SK-N-SH (cell line): ENCODE results near the gene GNAL. TPM values are rescaled to one million over a fixed set of nuclear protein-coding genes. Genes with fewer than 3 reads are reported as not detected.

Experiments
- CTCF ChIA-PET: fragments of 300-600, 350-600 bp; formaldehyde crosslinking; extraction: SDS; loops from one replicate; lab custom pipeline; 2021; lab: Yijun Ruan, JAX
- POLR2A ChIA-PET: fragments of 350-600 bp; sonication (Branson Sonifier 250); formaldehyde crosslinking; extraction: SDS; loops from one replicate; lab custom pipeline; 2020; ENCODE audit warnings: antibody characterized with exemption, inconsistent platforms; lab: Yijun Ruan, JAX
- DNase-seq: peaks from one replicate; pipeline ENCODE4 v3.0.0; 2012
- H2AFZ ChIP-seq: fragments of 200-600 bp; sonication (generic); 2 replicates; pipeline ENCODE4 v1.8.1; 2016; ENCODE audit warnings: antibody characterized with exemption, mild to moderate bottlenecking, low read depth
- H3F3A ChIP-seq: fragments of 200-600 bp; sonication (generic); replicated peaks from 2 replicates; pipeline ENCODE3; 2016; ENCODE audit warnings: antibody characterized with exemption, mild to moderate bottlenecking; ENCODE audit not compliant: insufficient read depth
- H3K27ac ChIP-seq, 2 experiments: fragments of 200-500 bp in 1 of 2; fragments of 200-600 bp in 1 of 2; sonication (Bioruptor generic) in 1 of 2; sonication (generic), shearing (Covaris generic) in 1 of 2; 2 replicates each; pipeline versions ENCODE4 v1.5.1 to v1.6.1; 2014 to 2016; ENCODE audit warnings: low read depth in 2 of 2, inconsistent platforms in 1 of 2, low read length in 1 of 2, mild to moderate bottlenecking in 1 of 2, mixed read lengths in 1 of 2
- H3K27me3 ChIP-seq: fragments of 200-600 bp; sonication (generic), shearing (Covaris generic); 2 replicates; pipeline ENCODE4 v1.6.1; 2016; ENCODE audit warnings: mixed run types; ENCODE audit not compliant: insufficient read depth
- H3K36me3 ChIP-seq, 2 experiments: fragments of 200-500 bp in 1 of 2; fragments of 200-600 bp in 1 of 2; sonication (Bioruptor generic) in 1 of 2; sonication (generic) in 1 of 2; replicated peaks in 1 of 2; 2 replicates each; pipeline versions ENCODE3 to v1.5.1; 2014 to 2016; ENCODE audit warnings: low read length in 1 of 2, mild to moderate bottlenecking in 1 of 2; ENCODE audit not compliant: insufficient read depth in 2 of 2, control insufficient read depth in 1 of 2
- H3K4me1 ChIP-seq, 2 experiments: fragments of 200-500 bp in 1 of 2; fragments of 200-600 bp in 1 of 2; sonication (Bioruptor generic) in 1 of 2; sonication (generic), shearing (Covaris generic) in 1 of 2; 2 replicates each; pipeline versions ENCODE4 v1.5.1 to v1.6.1; 2014 to 2016; ENCODE audit warnings: low read depth in 1 of 2, low read length in 1 of 2, mixed run types in 1 of 2; ENCODE audit not compliant: insufficient read depth in 2 of 2, control insufficient read depth in 1 of 2
- H3K4me2 ChIP-seq: fragments of 200-600 bp; sonication (generic), shearing (Covaris generic); 2 replicates; pipeline ENCODE4 v1.6.1; 2017; ENCODE audit warnings: mixed run types
- H3K4me3 ChIP-seq, 2 experiments: fragments of 200-500 bp in 1 of 2; fragments of 200-600 bp in 1 of 2; sonication (Bioruptor generic) in 1 of 2; sonication (generic), shearing (Covaris generic) in 1 of 2; 2 replicates each; pipeline versions ENCODE4 v1.5.1 to v1.8.1; 2014 to 2016; ENCODE audit warnings: low read depth in 2 of 2, inconsistent platforms in 1 of 2, low read length in 1 of 2, mild to moderate bottlenecking in 1 of 2, mixed read lengths in 1 of 2, moderate library complexity in 1 of 2
- H3K79me2 ChIP-seq: fragments of 200-600 bp; sonication (generic); 2 replicates; pipeline ENCODE4 v1.8.1; 2017; ENCODE audit warnings: mild to moderate bottlenecking; ENCODE audit not compliant: insufficient read depth
- H3K9ac ChIP-seq: fragments of 200-600 bp; sonication (generic); 2 replicates; pipeline ENCODE4 v1.6.1; 2017; ENCODE audit warnings: mixed run types
- H3K9me2 ChIP-seq: fragments of 200-600 bp; sonication (generic); 2 replicates; pipeline ENCODE4 v1.6.1; 2017; ENCODE audit warnings: mixed run types
- H3K9me3 ChIP-seq: fragments of 200-600 bp; sonication (generic); 2 replicates; pipeline ENCODE4 v1.6.1; 2017; ENCODE audit warnings: mixed run types, mild to moderate bottlenecking, moderate library complexity
- H4K20me1 ChIP-seq: fragments of 200-600 bp; sonication (generic); 2 replicates; pipeline ENCODE4 v1.6.1; 2017; ENCODE audit warnings: mild to moderate bottlenecking, mixed run types; ENCODE audit not compliant: insufficient read depth
- FOXJ3 ChIP-seq: sonication (generic); formaldehyde crosslinking; IDR thresholded peaks from 2 replicates; pipeline ENCODE4 v1.5.1; 2020; ENCODE audit warnings: mild to moderate bottlenecking, missing genetic modification reagents
- IRF3 ChIP-seq: fragments of 150-350 bp; IDR thresholded peaks from 2 replicates; pipeline ENCODE4 v1.6.1; 2016; ENCODE audit warnings: mild to moderate bottlenecking, low read depth, low read length
- MEF2A ChIP-seq: IDR thresholded peaks from 2 replicates; pipeline ENCODE4 v1.4.0; 2012; ENCODE audit warnings: low read depth, borderline replicate concordance
- MXI1 ChIP-seq: IDR thresholded peaks from 2 replicates; pipeline ENCODE4 v1.6.1; 2012; ENCODE audit warnings: mild to moderate bottlenecking, low read depth, low read length, improper control_type of control experiment
- POLR2AphosphoS5 ChIP-seq: IDR thresholded peaks from 2 replicates; pipeline ENCODE4 v1.6.1; 2012; ENCODE audit warnings: low read depth, low read length
- REST ChIP-seq: IDR thresholded peaks from 2 replicates; pipeline ENCODE4 v1.6.1; 2012; ENCODE audit warnings: mild to moderate bottlenecking, low read depth, low read length, moderate library complexity
- TCF12 ChIP-seq: IDR thresholded peaks from 2 replicates; pipeline ENCODE4 v1.4.0; 2012
- TEAD4 ChIP-seq: IDR thresholded peaks from 2 replicates; pipeline ENCODE4 v1.4.0; 2012; ENCODE audit warnings: mild to moderate bottlenecking, borderline replicate concordance; ENCODE audit not compliant: insufficient read depth
- USF1 ChIP-seq: IDR thresholded peaks from 2 replicates; pipeline ENCODE4 v1.4.0; 2012; ENCODE audit warnings: low read depth, borderline replicate concordance
- YY1 ChIP-seq: IDR thresholded peaks from 2 replicates; pipeline ENCODE4 v1.4.0; 2012; ENCODE audit warnings: low read depth, mild to moderate bottlenecking
- WGBS: methylation state at CpG from one replicate; pipeline ENCODE4 v1.1.6; 2017; ENCODE audit warnings: low lambda C conversion rate; 5-methylcytosine and 5-hydroxymethylcytosine counted together
- polyA plus RNA-seq, 3 experiments: library from polyadenylated mRNA; depleted of rRNA; stranded (reverse); fragments of >200 nt; gene quantifications; 2 replicates each; pipeline ENCODE4 v1.2.3, GENCODE V29; 2012

GNAL gene
- polyA plus RNA-seq, 1 of the 3 experiments (the other 2 are of a cell fraction): 0.13 TPM

GRCh38 chr18:11767329-11767728 is 78.3 kb downstream of the GNAL start:
- POLR2A ChIA-PET: no interaction called here
- 7% methylated on average over 6 of the region's 6 CpGs for whole genome bisulfite sequencing
- H3K27me3 ChIP-seq: peaks cover 41% of the 10 kb centered on the region; the same call in 1 of the 2 replicates

More at GRCh38 chr18:11767329-11767728, 78.3 kb downstream of the GNAL start:
- no peak overlapping the region for H3K9ac ChIP-seq
- no peaks in the 10 kb centered on the region for H3K36me3 ChIP-seq
- H3K9me3 ChIP-seq: no peaks in the 10 kb centered on the region; the same call in 1 of the 2 replicates
- no peaks in the 10 kb centered on the region for H4K20me1 ChIP-seq
- no peak overlapping the region for H3K27ac ChIP-seq
- no peak overlapping the region for H3K4me3 ChIP-seq
- no peaks in the 10 kb centered on the region for H3K4me1 ChIP-seq
- no peaks in the 10 kb centered on the region for H3F3A ChIP-seq
- no peak overlapping the region for H2AFZ ChIP-seq
- no peaks in the 10 kb centered on the region for H3K9me2 ChIP-seq
- TF ChIP-seq TCF12: no peak
- no peak for TF ChIP-seq TEAD4
- TF ChIP-seq MEF2A: no peak
- no peak for TF ChIP-seq REST
- TF ChIP-seq MXI1: no peak
- TF ChIP-seq IRF3: no peak
- no peak for TF ChIP-seq POLR2AphosphoS5
- no peak for TF ChIP-seq USF1
- no peak for TF ChIP-seq FOXJ3
- TF ChIP-seq YY1: no peak
- no peak overlapping the region for H3K4me2 ChIP-seq
- H3K79me2 ChIP-seq: no peaks in the 10 kb centered on the region
- DNase-seq: no peak
- CTCF ChIA-PET: no interaction called here
